ENCODE measurements around the gene LTBR. TPM values are rescaled to one million over a fixed set of nuclear protein-coding genes. Genes with fewer than 3 reads are reported as not detected.

Gene LTBR
- total RNA-seq, 2 donors from 2014 or later, result 186 to 264 TPM

GRCh38 chr12:6369916-6370575 is 13.9 kb upstream of the LTBR start:
- DNase-seq (ENCODE audit: low spot score), result no peak
- Histone ChIP-seq H3K36me3 (no peaks in the 10 kb centered on the region), H3K4me3 (no peak overlapping the region), H3K27ac (peak overlapping the region; percentile 83 to 87), H3K9me3 (no peaks in the 10 kb centered on the region), H3K27me3 (replicated peaks; ENCODE audit: insufficient read depth) (no peaks in the 10 kb centered on the region), H3K4me1 (replicated peaks) (peaks cover 28% of the 10 kb centered on the region)
- TF ChIP-seq POLR2A (IDR thresholded peaks at IDR 0.05), result no peak
- no peak for TF ChIP-seq CTCF (IDR thresholded peaks at IDR 0.05)
- no peak for TF ChIP-seq POLR2AphosphoS5 (IDR thresholded peaks at IDR 0.05)
- WGBS, result 93% methylated on average over 9 of the region's 9 CpGs
- intact Hi-C loops (cut with DNase I), result no loop called here

GRCh38 chr12:6370576-6370935 is 13.4 kb upstream of the LTBR start:
- Histone ChIP-seq H3K4me3 (peak overlapping the region in 1 of 2 donors; percentile 17), H3K9me3 (no peaks in the 10 kb centered on the region), H3K27me3 (replicated peaks; ENCODE audit: insufficient read depth) (no peaks in the 10 kb centered on the region), H3K4me1 (replicated peaks) (peaks cover 33% of the 10 kb centered on the region), H3K27ac (peak overlapping the region; percentile 83 to 87), H3K36me3 (no peaks in the 10 kb centered on the region)
- WGBS, result 87% methylated on average over 4 of the region's 4 CpGs
- no peak for DNase-seq (ENCODE audit: low spot score)
- intact Hi-C loops (cut with DNase I), result no loop called here
- TF ChIP-seq POLR2A (IDR thresholded peaks at IDR 0.05) (no peak), CTCF (IDR thresholded peaks at IDR 0.05) (no peak), POLR2AphosphoS5 (IDR thresholded peaks at IDR 0.05) (no peak)

DNA sequence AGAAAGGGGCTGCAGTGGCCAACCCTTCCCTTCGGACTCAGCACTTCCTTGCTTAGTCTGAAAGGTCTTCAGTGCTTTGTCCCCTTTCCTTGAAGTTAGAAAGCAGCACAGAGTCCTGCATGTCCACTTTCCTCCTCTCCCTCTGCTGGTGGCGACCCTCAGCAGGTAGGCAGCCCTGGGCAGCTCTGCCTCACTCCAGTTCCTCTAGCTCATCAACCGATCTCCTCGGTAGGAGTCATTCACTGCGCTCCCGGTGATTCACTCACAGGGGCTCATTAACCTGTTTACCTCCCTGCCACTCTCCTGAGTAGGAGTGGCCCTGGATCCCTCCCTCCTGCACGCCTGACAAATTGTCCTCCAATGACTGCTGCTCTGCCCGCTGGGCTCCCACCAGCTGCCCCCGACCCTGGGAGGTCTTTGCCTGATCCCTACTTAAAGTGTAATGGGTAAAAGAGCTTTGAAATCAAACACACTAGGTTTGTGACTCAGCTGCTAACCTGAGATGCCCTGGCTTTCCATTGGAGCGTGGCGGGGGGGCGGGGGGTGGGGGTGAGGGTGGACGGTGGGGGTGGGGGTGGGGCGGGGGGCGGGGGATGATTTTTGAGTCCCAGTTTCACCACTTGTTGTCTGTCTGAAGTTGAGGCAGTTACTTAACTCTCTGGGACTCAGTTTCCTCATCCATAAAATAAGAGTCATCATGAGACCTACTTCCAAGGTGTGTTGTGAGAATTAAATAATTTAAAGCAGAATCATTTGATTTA is 12.8 kb upstream of the LTBR start:
- peak; percentile 92 for DNase-seq (ENCODE audit: low spot score)
- Histone ChIP-seq H3K27me3 (replicated peaks; ENCODE audit: insufficient read depth) (no peaks in the 10 kb centered on the region), H3K36me3 (no peaks in the 10 kb centered on the region), H3K4me3 (peak overlapping the region in 1 of 2 donors; percentile 17), H3K4me1 (replicated peaks) (peaks cover 39% of the 10 kb centered on the region), H3K27ac (peak overlapping the region; percentile 83 to 87), H3K9me3 (no peaks in the 10 kb centered on the region)
- 18% methylated on average over 15 of the region's 15 CpGs for WGBS
- TF ChIP-seq POLR2A (IDR thresholded peaks at IDR 0.05) (peak; percentile 91), CTCF (IDR thresholded peaks at IDR 0.05) (peak in 2 of 4 experiments; percentile 45 to 47), POLR2AphosphoS5 (IDR thresholded peaks at IDR 0.05) (peak; percentile 94)
- intact Hi-C loops (cut with DNase I), result no loop called here

DNA sequence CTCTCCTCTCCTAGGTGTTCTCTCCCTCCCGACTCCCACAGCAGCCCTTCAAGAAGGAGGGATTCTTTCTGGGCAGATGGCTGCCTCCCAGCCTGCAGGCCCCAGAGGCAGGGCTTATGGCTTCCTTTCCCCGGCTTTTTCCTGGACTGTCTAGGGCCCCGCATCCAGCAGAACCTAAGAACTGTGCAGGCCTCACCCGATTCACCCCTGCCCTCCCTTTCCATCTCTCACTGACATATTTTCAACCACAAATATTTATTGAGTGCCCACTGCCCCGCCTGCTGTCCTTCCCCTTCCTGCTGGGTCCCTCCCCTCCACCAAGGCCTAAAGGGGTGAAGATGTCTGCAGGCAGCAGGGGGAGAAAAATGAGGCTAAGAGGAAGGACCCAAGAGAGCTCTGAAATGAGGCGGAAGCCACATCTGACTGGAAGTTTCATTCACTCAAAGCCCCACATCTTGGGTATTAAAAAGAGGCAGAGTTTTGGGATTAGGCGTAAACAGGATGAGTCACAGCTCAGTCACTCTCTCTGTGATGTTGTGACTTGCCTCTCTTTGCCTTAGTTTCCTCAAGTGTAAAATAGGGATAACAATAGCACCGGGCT is 11.5 kb upstream of the LTBR start:
- intact Hi-C loops (cut with DNase I), result no loop called here
- peaks cover 52% of the 10 kb centered on the region for H3K4me1 ChIP-seq (replicated peaks)
- H3K9me3 ChIP-seq, result no peaks in the 10 kb centered on the region
- WGBS, result 14% methylated on average over 8 of the region's 8 CpGs
- DNase-seq (ENCODE audit: low spot score), result peak; percentile 67
- H3K27ac ChIP-seq, result peak overlapping the region; percentile 83 to 87
- H3K4me3 ChIP-seq, result peak overlapping the region; percentile 14 to 28
- no peaks in the 10 kb centered on the region for H3K36me3 ChIP-seq
- H3K27me3 ChIP-seq (replicated peaks; ENCODE audit: insufficient read depth), result no peaks in the 10 kb centered on the region
- TF ChIP-seq POLR2A (IDR thresholded peaks at IDR 0.05) (peak; percentile 41), CTCF (IDR thresholded peaks at IDR 0.05) (no peak), POLR2AphosphoS5 (IDR thresholded peaks at IDR 0.05) (peak; percentile 87)

All from prostate gland (tissue), 2 donors.